ENCODE results near the gene DGAT2.

DGAT2 gene

DNA sequence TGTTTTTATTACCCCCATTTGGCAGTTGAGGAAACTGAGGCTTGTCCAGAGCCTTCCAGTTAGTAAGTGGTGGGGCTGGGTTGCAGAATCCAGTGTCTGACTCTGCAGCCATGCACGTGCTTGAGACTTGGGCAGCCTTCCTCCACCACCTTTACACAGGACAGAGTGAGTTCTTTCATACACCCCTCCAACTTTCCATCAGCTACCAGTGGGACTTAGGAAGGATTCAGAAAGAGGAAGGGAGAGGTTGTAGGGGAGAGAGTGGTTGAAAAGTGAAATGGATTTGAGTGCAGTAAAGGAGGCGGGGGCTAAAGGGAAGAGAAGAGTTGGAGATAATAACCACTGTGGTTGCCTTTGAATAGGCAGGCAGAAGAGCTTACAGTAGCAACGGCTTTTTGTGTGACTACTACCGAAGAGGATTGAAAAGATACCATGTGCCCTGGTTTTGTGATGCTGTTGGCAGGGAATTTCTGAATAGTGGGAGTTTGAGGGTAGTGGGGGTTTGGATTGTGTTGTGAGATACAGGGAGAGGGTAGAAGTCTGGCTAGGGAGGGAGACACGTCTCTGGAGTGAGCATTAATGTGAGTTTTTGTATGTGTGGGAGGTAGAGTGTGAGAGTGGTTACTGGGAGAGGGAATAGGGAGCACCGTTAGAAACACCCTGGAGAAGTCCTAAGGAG lies 48.1 kb downstream of the DGAT2 start (continued):
- TF ChIP-seq, protein P1, sequence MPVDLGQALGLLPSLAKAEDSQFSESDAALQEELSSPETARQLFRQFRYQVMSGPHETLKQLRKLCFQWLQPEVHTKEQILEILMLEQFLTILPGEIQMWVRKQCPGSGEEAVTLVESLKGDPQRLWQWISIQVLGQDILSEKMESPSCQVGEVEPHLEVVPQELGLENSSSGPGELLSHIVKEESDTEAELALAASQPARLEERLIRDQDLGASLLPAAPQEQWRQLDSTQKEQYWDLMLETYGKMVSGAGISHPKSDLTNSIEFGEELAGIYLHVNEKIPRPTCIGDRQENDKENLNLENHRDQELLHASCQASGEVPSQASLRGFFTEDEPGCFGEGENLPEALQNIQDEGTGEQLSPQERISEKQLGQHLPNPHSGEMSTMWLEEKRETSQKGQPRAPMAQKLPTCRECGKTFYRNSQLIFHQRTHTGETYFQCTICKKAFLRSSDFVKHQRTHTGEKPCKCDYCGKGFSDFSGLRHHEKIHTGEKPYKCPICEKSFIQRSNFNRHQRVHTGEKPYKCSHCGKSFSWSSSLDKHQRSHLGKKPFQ (tag by site-specific recombination; IDR thresholded peaks at IDR 0.05), result no peak
- TF ChIP-seq, protein P2, sequence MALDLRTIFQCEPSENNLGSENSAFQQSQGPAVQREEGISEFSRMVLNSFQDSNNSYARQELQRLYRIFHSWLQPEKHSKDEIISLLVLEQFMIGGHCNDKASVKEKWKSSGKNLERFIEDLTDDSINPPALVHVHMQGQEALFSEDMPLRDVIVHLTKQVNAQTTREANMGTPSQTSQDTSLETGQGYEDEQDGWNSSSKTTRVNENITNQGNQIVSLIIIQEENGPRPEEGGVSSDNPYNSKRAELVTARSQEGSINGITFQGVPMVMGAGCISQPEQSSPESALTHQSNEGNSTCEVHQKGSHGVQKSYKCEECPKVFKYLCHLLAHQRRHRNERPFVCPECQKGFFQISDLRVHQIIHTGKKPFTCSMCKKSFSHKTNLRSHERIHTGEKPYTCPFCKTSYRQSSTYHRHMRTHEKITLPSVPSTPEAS (tag by site-specific recombination; IDR thresholded peaks at IDR 0.05), result no peak
- TF ChIP-seq SALL2 (tag by site-specific recombination; IDR thresholded peaks at IDR 0.05; ENCODE audit: borderline replicate concordance) (no peak), ZNF404 (tag by site-specific recombination; IDR thresholded peaks at IDR 0.05) (no peak), PATZ1 (tag by site-specific recombination; IDR thresholded peaks at IDR 0.05) (0 out of 2 replicates have a peak, but pooled peaks have one; percentile 31), PRDM10 (tag by site-specific recombination; IDR thresholded peaks at IDR 0.05) (no peak), HOXD13 (CRISPR knock-in tag; IDR thresholded peaks at IDR 0.05; ENCODE audit: borderline replicate concordance) (no peak), ZBTB17 (tag by site-specific recombination; IDR thresholded peaks at IDR 0.05) (peak; percentile 57), ZNF544 (tag by site-specific recombination; IDR thresholded peaks at IDR 0.05) (no peak), SCRT2 (tag by site-specific recombination; IDR thresholded peaks at IDR 0.05) (no peak), ZNF157 (tag by site-specific recombination; IDR thresholded peaks at IDR 0.05) (no peak), ZBTB20 (tag by site-specific recombination; IDR thresholded peaks at IDR 0.05) (peak; percentile 77; the same call in 1 of the 2 replicates), ZNF24 (tag by site-specific recombination; IDR thresholded peaks at IDR 0.05) (no peak), PRDM1 (tag by site-specific recombination; IDR thresholded peaks at IDR 0.05) (peak; percentile 96), ZNF138 (tag by site-specific recombination; IDR thresholded peaks at IDR 0.05; ENCODE audit: borderline replicate concordance) (no peak), ZNF146 (tag by site-specific recombination; IDR thresholded peaks at IDR 0.05) (no peak), ZNF623 (tag by site-specific recombination; IDR thresholded peaks at IDR 0.05) (no peak), ZNF302 (tag by site-specific recombination; IDR thresholded peaks at IDR 0.05; ENCODE audit: low read depth) (no peak), ZNF248 (tag by site-specific recombination; IDR thresholded peaks at IDR 0.05) (no peak)
- TF ChIP-seq, protein P3, sequence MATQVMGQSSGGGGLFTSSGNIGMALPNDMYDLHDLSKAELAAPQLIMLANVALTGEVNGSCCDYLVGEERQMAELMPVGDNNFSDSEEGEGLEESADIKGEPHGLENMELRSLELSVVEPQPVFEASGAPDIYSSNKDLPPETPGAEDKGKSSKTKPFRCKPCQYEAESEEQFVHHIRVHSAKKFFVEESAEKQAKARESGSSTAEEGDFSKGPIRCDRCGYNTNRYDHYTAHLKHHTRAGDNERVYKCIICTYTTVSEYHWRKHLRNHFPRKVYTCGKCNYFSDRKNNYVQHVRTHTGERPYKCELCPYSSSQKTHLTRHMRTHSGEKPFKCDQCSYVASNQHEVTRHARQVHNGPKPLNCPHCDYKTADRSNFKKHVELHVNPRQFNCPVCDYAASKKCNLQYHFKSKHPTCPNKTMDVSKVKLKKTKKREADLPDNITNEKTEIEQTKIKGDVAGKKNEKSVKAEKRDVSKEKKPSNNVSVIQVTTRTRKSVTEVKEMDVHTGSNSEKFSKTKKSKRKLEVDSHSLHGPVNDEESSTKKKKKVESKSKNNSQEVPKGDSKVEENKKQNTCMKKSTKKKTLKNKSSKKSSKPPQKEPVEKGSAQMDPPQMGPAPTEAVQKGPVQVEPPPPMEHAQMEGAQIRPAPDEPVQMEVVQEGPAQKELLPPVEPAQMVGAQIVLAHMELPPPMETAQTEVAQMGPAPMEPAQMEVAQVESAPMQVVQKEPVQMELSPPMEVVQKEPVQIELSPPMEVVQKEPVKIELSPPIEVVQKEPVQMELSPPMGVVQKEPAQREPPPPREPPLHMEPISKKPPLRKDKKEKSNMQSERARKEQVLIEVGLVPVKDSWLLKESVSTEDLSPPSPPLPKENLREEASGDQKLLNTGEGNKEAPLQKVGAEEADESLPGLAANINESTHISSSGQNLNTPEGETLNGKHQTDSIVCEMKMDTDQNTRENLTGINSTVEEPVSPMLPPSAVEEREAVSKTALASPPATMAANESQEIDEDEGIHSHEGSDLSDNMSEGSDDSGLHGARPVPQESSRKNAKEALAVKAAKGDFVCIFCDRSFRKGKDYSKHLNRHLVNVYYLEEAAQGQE (tag by site-specific recombination; IDR thresholded peaks at IDR 0.05), result no peak
- TF ChIP-seq, protein P4, sequence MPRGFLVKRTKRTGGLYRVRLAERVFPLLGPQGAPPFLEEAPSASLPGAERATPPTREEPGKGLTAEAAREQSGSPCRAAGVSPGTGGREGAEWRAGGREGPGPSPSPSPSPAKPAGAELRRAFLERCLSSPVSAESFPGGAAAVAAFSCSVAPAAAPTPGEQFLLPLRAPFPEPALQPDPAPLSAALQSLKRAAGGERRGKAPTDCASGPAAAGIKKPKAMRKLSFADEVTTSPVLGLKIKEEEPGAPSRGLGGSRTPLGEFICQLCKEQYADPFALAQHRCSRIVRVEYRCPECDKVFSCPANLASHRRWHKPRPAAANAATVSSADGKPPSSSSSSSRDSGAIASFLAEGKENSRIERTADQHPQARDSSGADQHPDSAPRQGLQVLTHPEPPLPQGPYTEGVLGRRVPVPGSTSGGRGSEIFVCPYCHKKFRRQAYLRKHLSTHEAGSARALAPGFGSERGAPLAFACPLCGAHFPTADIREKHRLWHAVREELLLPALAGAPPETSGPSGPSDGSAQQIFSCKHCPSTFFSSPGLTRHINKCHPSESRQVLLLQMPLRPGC (tag by site-specific recombination; IDR thresholded peaks at IDR 0.05), result no peak
- TF ChIP-seq, protein P5, sequence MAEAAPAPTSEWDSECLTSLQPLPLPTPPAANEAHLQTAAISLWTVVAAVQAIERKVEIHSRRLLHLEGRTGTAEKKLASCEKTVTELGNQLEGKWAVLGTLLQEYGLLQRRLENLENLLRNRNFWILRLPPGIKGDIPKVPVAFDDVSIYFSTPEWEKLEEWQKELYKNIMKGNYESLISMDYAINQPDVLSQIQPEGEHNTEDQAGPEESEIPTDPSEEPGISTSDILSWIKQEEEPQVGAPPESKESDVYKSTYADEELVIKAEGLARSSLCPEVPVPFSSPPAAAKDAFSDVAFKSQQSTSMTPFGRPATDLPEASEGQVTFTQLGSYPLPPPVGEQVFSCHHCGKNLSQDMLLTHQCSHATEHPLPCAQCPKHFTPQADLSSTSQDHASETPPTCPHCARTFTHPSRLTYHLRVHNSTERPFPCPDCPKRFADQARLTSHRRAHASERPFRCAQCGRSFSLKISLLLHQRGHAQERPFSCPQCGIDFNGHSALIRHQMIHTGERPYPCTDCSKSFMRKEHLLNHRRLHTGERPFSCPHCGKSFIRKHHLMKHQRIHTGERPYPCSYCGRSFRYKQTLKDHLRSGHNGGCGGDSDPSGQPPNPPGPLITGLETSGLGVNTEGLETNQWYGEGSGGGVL (tag by site-specific recombination; IDR thresholded peaks at IDR 0.05), result peak; percentile 87

All from HEK293 (cell line).